IPS-15b (cell line): ENCODE measurements around the gene ITGA1.

Experiments used
- H3K27me3 ChIP-seq: one replicate; pipeline ENCODE4 v1.6.1; 2013; ENCODE audit warnings: low read length; ENCODE audit not compliant: control insufficient read depth, insufficient read depth
- H3K36me3 ChIP-seq: one replicate; pipeline ENCODE4 v1.6.1; 2013; ENCODE audit warnings: low read length; ENCODE audit not compliant: control insufficient read depth, insufficient read depth
- H3K4me1 ChIP-seq: one replicate; pipeline ENCODE4 v1.6.1; 2013; ENCODE audit warnings: mild to moderate bottlenecking, low read length; ENCODE audit not compliant: control insufficient read depth, insufficient read depth
- H3K4me3 ChIP-seq: one replicate; pipeline ENCODE4 v1.5.1; 2013; ENCODE audit warnings: low read depth, low read length
- H3K9ac ChIP-seq: one replicate; pipeline ENCODE4 v1.6.1; 2013; ENCODE audit warnings: low read depth, mild to moderate bottlenecking, low read length
- H3K9me3 ChIP-seq: one replicate; pipeline ENCODE4 v1.6.1; 2013; ENCODE audit warnings: mild to moderate bottlenecking, low read length; ENCODE audit not compliant: control insufficient read depth, insufficient read depth

Gene ITGA1

DNA sequence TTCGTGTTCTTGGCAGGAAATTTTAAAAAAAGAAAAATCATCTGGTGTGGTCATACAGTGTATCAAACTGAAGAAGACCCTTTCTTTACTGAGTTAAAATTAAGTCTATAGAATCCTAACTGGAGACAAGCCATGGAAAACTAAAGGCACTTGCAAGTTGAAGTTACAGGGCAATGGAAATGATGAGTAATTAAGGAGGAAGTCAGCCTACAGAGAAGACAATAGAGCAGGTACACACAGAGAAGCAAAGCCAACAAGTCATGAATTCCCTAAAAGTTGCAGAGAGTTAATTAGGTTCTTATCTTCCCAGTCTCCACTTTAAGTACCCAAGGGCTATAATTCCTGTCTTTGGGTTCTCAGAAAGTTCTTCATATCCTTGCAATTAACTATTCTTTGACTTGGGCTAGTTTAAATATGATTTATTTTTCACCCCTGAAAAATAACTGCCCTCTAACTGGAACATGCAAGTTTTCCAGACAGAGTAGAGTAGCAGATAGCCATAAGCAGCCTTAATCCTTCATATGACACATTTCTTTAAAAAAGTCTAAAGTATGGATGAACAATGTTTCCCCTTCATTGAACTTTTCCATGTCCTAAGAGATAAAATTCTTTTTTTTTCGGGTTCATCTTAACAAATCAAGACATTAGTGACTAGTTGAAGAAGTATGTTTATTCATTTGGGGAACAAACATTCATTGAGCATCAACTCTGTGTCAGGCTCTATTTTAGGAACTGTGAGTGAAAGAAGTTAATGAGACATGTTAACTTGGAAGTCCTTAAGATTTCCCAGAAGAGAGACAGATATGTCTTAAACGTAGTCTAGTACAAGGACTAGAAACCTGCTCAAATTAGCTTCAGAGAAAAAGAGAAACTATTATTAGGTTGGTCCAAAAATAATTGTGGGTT is 196.3 kb downstream of the ITGA1 start:
- H3K9me3 ChIP-seq: no peaks in the 10 kb centered on the region
- no peak overlapping the region for H3K4me3 ChIP-seq
- H3K36me3 ChIP-seq: no peaks in the 10 kb centered on the region
- H3K27me3 ChIP-seq: peaks cover 19% of the 10 kb centered on the region
- no peak overlapping the region for H3K9ac ChIP-seq
- H3K4me1 ChIP-seq: peaks cover 4% of the 10 kb centered on the region

DNA sequence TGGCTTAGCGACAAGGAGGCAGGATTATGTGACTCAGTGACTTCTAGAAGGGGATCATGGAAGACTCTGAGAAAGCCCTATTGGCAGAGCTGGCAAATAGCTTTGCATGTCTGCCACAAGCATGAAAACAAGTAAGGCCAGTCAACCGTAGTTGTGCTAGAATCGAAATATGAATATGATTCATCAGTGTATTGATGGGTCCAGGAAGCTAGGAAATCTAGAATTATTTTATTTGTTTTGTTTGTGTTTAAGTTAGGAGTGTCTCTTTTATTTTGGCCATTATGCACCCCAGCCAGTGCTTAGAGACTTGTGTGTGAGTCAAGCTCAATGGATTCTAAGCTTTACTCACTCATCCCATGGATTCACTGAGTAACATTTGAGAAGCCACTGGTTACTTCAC is 197.6 kb downstream of the ITGA1 start:
- Histone ChIP-seq H3K36me3 (no peaks in the 10 kb centered on the region), H3K9ac (no peak overlapping the region), H3K4me3 (no peak overlapping the region), H3K27me3 (peaks cover 26% of the 10 kb centered on the region), H3K9me3 (no peaks in the 10 kb centered on the region), H3K4me1 (peaks cover 4% of the 10 kb centered on the region)

GRCh38 chr5:52987711-52988331 is 200.1 kb downstream of the ITGA1 start:
- Histone ChIP-seq H3K36me3 (no peaks in the 10 kb centered on the region), H3K4me3 (no peak overlapping the region), H3K9ac (no peak overlapping the region), H3K9me3 (no peaks in the 10 kb centered on the region), H3K27me3 (peaks cover 27% of the 10 kb centered on the region), H3K4me1 (peaks cover 4% of the 10 kb centered on the region)

DNA sequence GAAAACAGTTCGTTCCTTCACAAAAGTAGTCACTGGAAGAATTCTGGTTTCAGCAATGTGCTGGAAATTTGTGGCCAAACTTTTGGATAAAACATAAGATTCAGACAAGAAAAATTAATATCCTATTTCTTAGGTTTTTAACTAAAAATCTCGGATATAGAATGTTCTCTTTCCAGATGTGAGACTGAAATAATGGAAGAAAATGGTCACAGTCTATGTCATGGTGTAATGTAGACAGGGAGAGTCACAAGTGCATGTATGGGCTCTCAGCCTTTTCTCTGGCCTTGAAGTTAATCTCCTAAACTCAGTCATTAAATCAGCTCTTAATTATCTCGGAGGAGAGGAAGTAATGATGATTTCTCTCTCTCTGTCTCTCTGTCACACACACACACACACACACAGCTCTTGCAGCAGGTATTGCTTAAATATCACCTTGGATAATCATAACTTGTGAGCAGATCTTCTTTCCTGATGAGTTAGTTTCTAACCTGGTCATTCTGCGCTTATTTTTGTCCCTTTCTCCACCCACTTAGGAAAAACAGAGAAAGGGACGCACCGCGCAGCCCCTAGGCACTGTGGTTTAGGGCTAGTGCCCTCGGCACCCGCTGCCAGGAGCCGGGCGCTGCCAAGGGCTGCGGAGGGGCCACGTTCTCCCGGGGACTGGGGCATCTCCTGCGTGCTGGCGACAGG is 200.8 kb downstream of the ITGA1 start:
- Histone ChIP-seq H3K36me3 (no peaks in the 10 kb centered on the region), H3K9ac (peak overlapping the region; percentile 73)

GRCh38 chr5:52989025-52989780 is 201.5 kb downstream of the ITGA1 start, which contains the start of gene ITGA2:
ITGA2 (plus strand) TSS chr5:52989352; CDS start chr5:52989469, 117 bp downstream.
- peaks cover 27% of the 10 kb centered on the region for H3K27me3 ChIP-seq
- H3K4me3 ChIP-seq: peak within 1 kb of the TSS; percentile 91
- no peaks in the 10 kb centered on the region for H3K4me1 ChIP-seq
- H3K9me3 ChIP-seq: no peaks in the 10 kb centered on the region
- peak within 1 kb of the TSS; percentile 73 for H3K9ac ChIP-seq
- H3K36me3 ChIP-seq: no peaks in the 10 kb centered on the region

More for the DNA sequence above, 200.8 kb downstream of the ITGA1 start:
- H3K27me3 ChIP-seq: peaks cover 27% of the 10 kb centered on the region
- peaks cover 2% of the 10 kb centered on the region for H3K4me1 ChIP-seq
- H3K9me3 ChIP-seq: no peaks in the 10 kb centered on the region
- H3K4me3 ChIP-seq: peak overlapping the region; percentile 91

- Histone ChIP-seq H3K36me3 (no peaks in the 10 kb centered on the region), H3K27me3 (peaks cover 27% of the 10 kb centered on the region), H3K4me3 (peak overlapping the region; percentile 91), H3K9me3 (no peaks in the 10 kb centered on the region), H3K9ac (peak overlapping the region; percentile 73), H3K4me1 (no peaks in the 10 kb centered on the region)
Observed at GRCh38 chr5:52989781-52990527, 202.2 kb downstream of the ITGA1 start.

DNA sequence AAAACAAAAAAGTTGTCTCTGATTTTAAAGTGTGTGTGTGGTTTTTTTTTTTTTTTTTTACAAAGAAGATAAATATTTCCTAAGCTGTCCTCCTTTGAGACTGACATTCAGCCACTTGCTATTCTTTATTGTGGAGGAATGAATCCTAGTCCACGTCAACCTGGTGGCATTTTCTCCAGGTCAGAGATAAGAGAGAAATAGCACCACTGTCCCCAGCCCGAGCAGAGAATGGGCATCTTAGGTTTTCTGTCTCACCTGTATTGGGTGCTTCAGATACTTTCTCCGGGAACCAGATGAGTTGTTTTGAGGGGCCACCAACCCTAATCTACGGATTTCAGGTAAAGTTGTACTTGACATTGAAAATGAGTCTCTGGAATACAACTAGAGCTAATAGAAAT is 202.8 kb downstream of the ITGA1 start:
- H3K4me3 ChIP-seq: peak overlapping the region; percentile 91
- H3K9me3 ChIP-seq: no peaks in the 10 kb centered on the region
- no peaks in the 10 kb centered on the region for H3K4me1 ChIP-seq
- H3K27me3 ChIP-seq: peaks cover 27% of the 10 kb centered on the region
- no peaks in the 10 kb centered on the region for H3K36me3 ChIP-seq
- no peak overlapping the region for H3K9ac ChIP-seq

- Histone ChIP-seq H3K36me3 (no peaks in the 10 kb centered on the region), H3K9ac (no peak overlapping the region), H3K27me3 (peaks cover 13% of the 10 kb centered on the region), H3K4me3 (no peak overlapping the region), H3K4me1 (no peaks in the 10 kb centered on the region), H3K9me3 (no peaks in the 10 kb centered on the region)
Observed at GRCh38 chr5:52993367-52993766, 205.7 kb downstream of the ITGA1 start.

GRCh38 chr5:52994266-52994665 is 206.6 kb downstream of the ITGA1 start:
- no peaks in the 10 kb centered on the region for H3K36me3 ChIP-seq
- no peaks in the 10 kb centered on the region for H3K9me3 ChIP-seq
- H3K9ac ChIP-seq: no peak overlapping the region
- H3K27me3 ChIP-seq: peaks cover 8% of the 10 kb centered on the region
- H3K4me1 ChIP-seq: no peaks in the 10 kb centered on the region
- H3K4me3 ChIP-seq: no peak overlapping the region

- peaks cover 2% of the 10 kb centered on the region for H3K27me3 ChIP-seq
- no peaks in the 10 kb centered on the region for H3K9me3 ChIP-seq
- no peak overlapping the region for H3K4me3 ChIP-seq
- no peak overlapping the region for H3K9ac ChIP-seq
- no peaks in the 10 kb centered on the region for H3K36me3 ChIP-seq
- H3K4me1 ChIP-seq: no peaks in the 10 kb centered on the region
Observed at GRCh38 chr5:52995095-52995494, 207.4 kb downstream of the ITGA1 start.
